ENCODE results near the gene CP.

CP gene

DNA sequence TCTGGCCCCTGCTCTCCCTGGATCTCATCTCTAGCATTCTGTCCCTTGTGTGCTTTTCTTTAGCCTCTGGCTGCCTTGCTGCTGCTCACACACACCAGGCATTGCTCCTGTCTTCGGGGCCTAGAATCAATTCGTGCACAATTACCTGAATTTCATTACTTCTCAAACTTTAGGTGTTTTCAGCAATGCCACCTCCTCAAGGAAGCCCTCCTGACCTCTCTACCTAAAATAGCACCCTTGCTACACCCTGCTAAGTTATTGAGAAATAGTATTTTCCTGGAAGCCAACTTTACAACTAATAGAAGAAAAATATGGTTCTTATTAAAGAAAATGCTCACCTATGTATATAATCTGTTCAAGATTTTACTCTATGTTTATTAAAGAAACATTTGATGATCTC, 40.4 kb downstream of the CP start:
- no peak overlapping the region for H3K4me3 ChIP-seq (ENCODE audit: low read depth, low read length)
- no peaks in the 10 kb centered on the region for H3K79me2 ChIP-seq (ENCODE audit: control insufficient read depth, insufficient read depth, low read length, unreplicated experiment)
- H3K27me3 ChIP-seq (ENCODE audit: insufficient read depth, low read length): no peaks in the 10 kb centered on the region
- no peak overlapping the region for H2AFZ ChIP-seq (ENCODE audit: low read length, unreplicated experiment)
- H3K27ac ChIP-seq (ENCODE audit: low read depth, low read length): peak overlapping the region; percentile 88; the same call in 1 of the 2 replicates
- H3K36me3 ChIP-seq (ENCODE audit: insufficient read depth, low read length): peaks cover 20% of the 10 kb centered on the region
- peaks cover 34% of the 10 kb centered on the region for H3K4me1 ChIP-seq (ENCODE audit: control insufficient read depth, insufficient read depth, low read length, unreplicated experiment)

DNA sequence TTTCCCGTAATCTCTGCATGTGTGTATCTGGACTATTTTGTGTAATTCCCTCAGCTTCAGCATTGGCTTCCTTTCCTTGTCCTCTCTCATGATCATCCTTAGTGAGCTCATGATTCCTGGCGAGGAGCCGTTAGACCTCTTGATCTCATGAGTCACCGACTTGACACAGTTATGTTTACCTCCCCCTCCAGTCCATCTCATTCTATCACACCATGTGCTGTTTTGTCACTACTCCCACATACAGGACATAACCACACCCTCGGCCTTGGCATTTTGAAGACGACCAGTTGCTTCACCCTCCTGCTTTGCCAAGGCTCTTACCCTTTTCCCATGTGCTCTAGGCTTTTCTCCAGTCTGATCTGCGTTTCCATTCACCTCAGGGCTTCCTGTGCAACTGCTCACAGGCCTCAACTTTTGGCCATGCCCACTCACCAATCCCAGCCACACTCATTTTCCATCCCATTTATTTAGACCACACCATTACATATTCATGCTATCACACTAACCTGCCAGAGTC, 41.5 kb downstream of the CP start:
- H3K4me3 ChIP-seq (ENCODE audit: low read depth, low read length): peak overlapping the region; percentile 7; the same call in 1 of the 2 replicates

DNA sequence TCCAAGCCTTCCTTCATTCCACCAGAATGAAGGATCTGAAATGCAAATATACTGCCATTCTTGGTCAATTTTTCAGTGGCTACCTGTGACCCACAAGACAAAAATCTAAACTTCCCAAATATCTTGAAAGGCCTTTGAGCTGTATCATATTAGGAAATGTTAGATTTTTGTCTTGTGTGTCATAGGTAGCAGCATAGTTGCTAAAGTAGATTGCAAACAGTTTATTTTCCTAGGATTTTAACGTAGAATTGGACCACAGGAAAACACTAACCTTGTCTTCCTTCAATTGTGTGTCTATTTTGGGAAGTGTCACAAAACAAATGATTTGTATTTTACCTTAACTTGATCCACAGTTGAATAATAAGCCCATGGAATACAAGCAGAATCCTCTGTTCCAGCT, 42.4 kb downstream of the CP start:
- Histone ChIP-seq H3K36me3 (ENCODE audit: insufficient read depth, low read length) (peaks cover 38% of the 10 kb centered on the region), H3K4me3 (ENCODE audit: low read depth, low read length) (no peak overlapping the region), H3K79me2 (ENCODE audit: control insufficient read depth, insufficient read depth, low read length, unreplicated experiment) (no peaks in the 10 kb centered on the region), H3K4me1 (ENCODE audit: control insufficient read depth, insufficient read depth, low read length, unreplicated experiment) (peaks cover 34% of the 10 kb centered on the region), H3K27me3 (ENCODE audit: insufficient read depth, low read length) (no peaks in the 10 kb centered on the region), H2AFZ (ENCODE audit: low read length, unreplicated experiment) (no peak overlapping the region), H3K27ac (ENCODE audit: low read depth, low read length) (peak overlapping the region; percentile 88)

More for the DNA sequence above, 41.5 kb downstream of the CP start:
- H2AFZ ChIP-seq (ENCODE audit: low read length, unreplicated experiment): peak overlapping the region; percentile 51
- H3K27me3 ChIP-seq (ENCODE audit: insufficient read depth, low read length): no peaks in the 10 kb centered on the region
- H3K79me2 ChIP-seq (ENCODE audit: control insufficient read depth, insufficient read depth, low read length, unreplicated experiment): no peaks in the 10 kb centered on the region
- peak overlapping the region; percentile 88 for H3K27ac ChIP-seq (ENCODE audit: low read depth, low read length)
- H3K36me3 ChIP-seq (ENCODE audit: insufficient read depth, low read length): peaks cover 29% of the 10 kb centered on the region
- H3K4me1 ChIP-seq (ENCODE audit: control insufficient read depth, insufficient read depth, low read length, unreplicated experiment): peaks cover 34% of the 10 kb centered on the region

DNA sequence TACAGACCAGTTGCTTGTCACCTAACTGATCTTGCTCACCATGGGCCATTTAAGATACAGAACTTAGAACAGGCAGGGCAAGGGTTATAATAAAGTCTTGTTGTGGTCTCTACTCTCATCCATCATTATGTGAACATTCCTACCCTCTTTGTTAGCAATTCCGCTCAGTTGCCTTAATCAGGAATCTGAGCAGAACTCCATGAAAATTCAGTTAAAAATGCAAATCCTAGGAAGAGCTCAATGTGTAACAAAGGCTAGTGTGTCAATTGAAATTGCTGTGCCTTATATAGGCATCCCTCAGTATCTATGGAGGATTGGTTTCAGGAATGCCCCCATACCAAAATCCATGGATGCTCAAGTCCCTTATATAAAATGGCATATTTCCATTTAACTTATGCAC, 44.5 kb downstream of the CP start:
- Histone ChIP-seq H2AFZ (ENCODE audit: low read length, unreplicated experiment) (no peak overlapping the region), H3K27me3 (ENCODE audit: insufficient read depth, low read length) (no peaks in the 10 kb centered on the region), H3K79me2 (ENCODE audit: control insufficient read depth, insufficient read depth, low read length, unreplicated experiment) (no peaks in the 10 kb centered on the region), H3K27ac (ENCODE audit: low read depth, low read length) (no peak overlapping the region), H3K4me1 (ENCODE audit: control insufficient read depth, insufficient read depth, low read length, unreplicated experiment) (peaks cover 34% of the 10 kb centered on the region), H3K4me3 (ENCODE audit: low read depth, low read length) (no peak overlapping the region), H3K36me3 (ENCODE audit: insufficient read depth, low read length) (peaks cover 52% of the 10 kb centered on the region)

DNA sequence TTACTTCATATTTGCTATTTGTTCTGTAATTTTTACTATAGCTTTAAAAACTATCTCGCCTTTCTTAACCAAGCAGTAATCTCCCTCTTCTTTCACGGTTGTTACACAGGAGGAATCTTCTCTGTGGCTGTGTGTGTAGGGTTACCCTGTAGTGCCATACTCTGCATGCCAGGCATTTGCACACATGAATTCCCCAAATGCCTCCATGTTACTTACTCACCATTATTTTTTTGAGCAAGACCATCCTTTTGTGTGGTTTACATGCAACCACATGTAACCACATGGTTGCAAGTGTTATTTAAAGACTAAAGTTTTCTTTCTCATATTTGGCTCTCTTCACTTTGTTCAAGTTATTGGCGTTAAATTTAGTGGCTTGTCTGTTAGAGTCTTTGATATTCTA, 46.7 kb downstream of the CP start:
- no peak overlapping the region for H2AFZ ChIP-seq (ENCODE audit: low read length, unreplicated experiment)
- no peaks in the 10 kb centered on the region for H3K27me3 ChIP-seq (ENCODE audit: insufficient read depth, low read length)
- peaks cover 19% of the 10 kb centered on the region for H3K4me1 ChIP-seq (ENCODE audit: control insufficient read depth, insufficient read depth, low read length, unreplicated experiment)
- H3K36me3 ChIP-seq (ENCODE audit: insufficient read depth, low read length): peaks cover 61% of the 10 kb centered on the region
- H3K27ac ChIP-seq (ENCODE audit: low read depth, low read length): no peak overlapping the region
- no peak overlapping the region for H3K4me3 ChIP-seq (ENCODE audit: low read depth, low read length)
- H3K79me2 ChIP-seq (ENCODE audit: control insufficient read depth, insufficient read depth, low read length, unreplicated experiment): no peaks in the 10 kb centered on the region

DNA sequence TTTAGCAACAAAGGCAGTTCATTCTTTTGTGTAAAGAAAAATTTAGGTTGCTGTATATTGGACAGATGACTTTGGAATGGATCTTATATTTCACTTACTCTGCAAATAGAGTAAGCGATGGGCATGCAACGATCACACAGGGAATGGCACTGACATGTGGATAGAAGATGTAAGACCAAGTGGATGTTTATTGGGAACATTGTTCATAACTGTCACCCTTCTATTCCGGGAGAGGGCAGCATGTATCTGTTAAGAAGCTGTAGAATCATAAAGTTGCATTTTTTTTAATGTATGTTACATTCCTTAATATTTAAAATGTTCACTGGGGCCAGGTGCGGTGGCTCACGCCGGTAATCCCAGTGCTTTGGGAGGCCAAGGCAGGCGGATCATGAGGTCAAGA, 51.0 kb downstream of the CP start:
- Histone ChIP-seq H3K4me3 (ENCODE audit: low read depth, low read length) (no peak overlapping the region), H3K79me2 (ENCODE audit: control insufficient read depth, insufficient read depth, low read length, unreplicated experiment) (no peaks in the 10 kb centered on the region), H3K27ac (ENCODE audit: low read depth, low read length) (no peak overlapping the region), H3K4me1 (ENCODE audit: control insufficient read depth, insufficient read depth, low read length, unreplicated experiment) (no peaks in the 10 kb centered on the region), H3K36me3 (ENCODE audit: insufficient read depth, low read length) (peaks cover 62% of the 10 kb centered on the region), H2AFZ (ENCODE audit: low read length, unreplicated experiment) (no peak overlapping the region), H3K27me3 (ENCODE audit: insufficient read depth, low read length) (no peaks in the 10 kb centered on the region)

GRCh38 chr3:149167898-149168297, 53.7 kb downstream of the CP start:
- H3K4me1 ChIP-seq (ENCODE audit: control insufficient read depth, insufficient read depth, low read length, unreplicated experiment): no peaks in the 10 kb centered on the region
- H3K27me3 ChIP-seq (ENCODE audit: insufficient read depth, low read length): no peaks in the 10 kb centered on the region
- H3K79me2 ChIP-seq (ENCODE audit: control insufficient read depth, insufficient read depth, low read length, unreplicated experiment): no peaks in the 10 kb centered on the region
- peaks cover 60% of the 10 kb centered on the region for H3K36me3 ChIP-seq (ENCODE audit: insufficient read depth, low read length)
- no peak overlapping the region for H2AFZ ChIP-seq (ENCODE audit: low read length, unreplicated experiment)
- no peak overlapping the region for H3K4me3 ChIP-seq (ENCODE audit: low read depth, low read length)
- no peak overlapping the region for H3K27ac ChIP-seq (ENCODE audit: low read depth, low read length)

GRCh38 chr3:149163066-149163465, 58.6 kb downstream of the CP start:
- Histone ChIP-seq H3K4me1 (ENCODE audit: control insufficient read depth, insufficient read depth, low read length, unreplicated experiment) (no peaks in the 10 kb centered on the region), H3K27me3 (ENCODE audit: insufficient read depth, low read length) (no peaks in the 10 kb centered on the region), H3K4me3 (ENCODE audit: low read depth, low read length) (no peak overlapping the region), H3K36me3 (ENCODE audit: insufficient read depth, low read length) (peaks cover 42% of the 10 kb centered on the region), H3K79me2 (ENCODE audit: control insufficient read depth, insufficient read depth, low read length, unreplicated experiment) (no peaks in the 10 kb centered on the region), H2AFZ (ENCODE audit: low read length, unreplicated experiment) (no peak overlapping the region), H3K27ac (ENCODE audit: low read depth, low read length) (no peak overlapping the region)

DNA sequence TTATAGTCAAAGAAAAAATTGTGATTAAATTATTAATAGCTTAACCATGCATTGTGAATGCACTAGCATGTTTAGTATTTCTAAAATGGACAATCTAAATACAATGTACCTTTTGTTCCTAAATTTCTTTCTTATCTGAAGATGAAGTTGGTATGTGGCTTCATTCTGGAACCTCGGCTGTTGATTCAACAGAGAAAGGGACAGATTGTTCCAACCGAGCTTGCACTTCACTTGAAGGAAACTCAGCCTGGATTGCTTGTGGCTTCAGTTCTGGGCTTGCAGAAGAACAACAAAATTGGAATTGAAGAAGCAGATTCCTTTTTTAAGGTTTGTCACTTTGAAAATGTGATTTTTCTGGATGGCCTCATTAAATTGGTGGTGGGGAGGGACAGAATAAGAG, 59.6 kb downstream of the CP start:
- no peaks in the 10 kb centered on the region for H3K27me3 ChIP-seq (ENCODE audit: insufficient read depth, low read length)
- no peak overlapping the region for H3K4me3 ChIP-seq (ENCODE audit: low read depth, low read length)
- no peaks in the 10 kb centered on the region for H3K4me1 ChIP-seq (ENCODE audit: control insufficient read depth, insufficient read depth, low read length, unreplicated experiment)
- no peak overlapping the region for H3K27ac ChIP-seq (ENCODE audit: low read depth, low read length)
- no peaks in the 10 kb centered on the region for H3K79me2 ChIP-seq (ENCODE audit: control insufficient read depth, insufficient read depth, low read length, unreplicated experiment)
- H3K36me3 ChIP-seq (ENCODE audit: insufficient read depth, low read length): peaks cover 38% of the 10 kb centered on the region
- no peak overlapping the region for H2AFZ ChIP-seq (ENCODE audit: low read length, unreplicated experiment)

- Histone ChIP-seq H3K4me1 (ENCODE audit: control insufficient read depth, insufficient read depth, low read length, unreplicated experiment) (no peaks in the 10 kb centered on the region), H3K79me2 (ENCODE audit: control insufficient read depth, insufficient read depth, low read length, unreplicated experiment) (no peaks in the 10 kb centered on the region), H3K27me3 (ENCODE audit: insufficient read depth, low read length) (no peaks in the 10 kb centered on the region), H3K36me3 (ENCODE audit: insufficient read depth, low read length) (peaks cover 32% of the 10 kb centered on the region), H2AFZ (ENCODE audit: low read length, unreplicated experiment) (no peak overlapping the region), H3K27ac (ENCODE audit: low read depth, low read length) (no peak overlapping the region), H3K4me3 (ENCODE audit: low read depth, low read length) (no peak overlapping the region)
Observed at GRCh38 chr3:149160754-149161300, 60.8 kb downstream of the CP start.

DNA sequence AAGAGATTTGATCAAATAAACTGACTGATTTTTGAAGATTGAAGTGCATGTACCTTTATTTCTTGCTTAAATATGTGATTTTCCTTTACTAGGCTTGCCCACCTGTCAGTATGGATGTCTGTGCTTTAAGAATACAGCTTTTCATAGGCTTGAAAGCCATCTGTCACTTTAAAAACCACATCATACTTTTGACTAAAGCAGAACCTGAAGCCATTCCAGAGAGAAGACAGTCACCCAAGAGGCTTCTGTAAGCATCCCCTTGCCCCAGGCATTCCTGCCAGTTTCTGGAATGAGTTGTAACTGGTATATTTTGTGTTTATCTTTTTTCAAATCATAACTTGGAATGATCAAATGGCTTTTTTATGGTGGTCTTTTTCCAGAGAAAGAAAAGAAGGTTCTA, 68.2 kb downstream of the CP start:
- H3K27ac ChIP-seq (ENCODE audit: low read depth, low read length): no peak overlapping the region
- peaks cover 28% of the 10 kb centered on the region for H3K36me3 ChIP-seq (ENCODE audit: insufficient read depth, low read length)
- H3K4me3 ChIP-seq (ENCODE audit: low read depth, low read length): no peak overlapping the region

More for the DNA sequence above, 68.2 kb downstream of the CP start:
- peaks cover 18% of the 10 kb centered on the region for H3K4me1 ChIP-seq (ENCODE audit: control insufficient read depth, insufficient read depth, low read length, unreplicated experiment)
- H3K27me3 ChIP-seq (ENCODE audit: insufficient read depth, low read length): no peaks in the 10 kb centered on the region
- H2AFZ ChIP-seq (ENCODE audit: low read length, unreplicated experiment): no peak overlapping the region
- H3K79me2 ChIP-seq (ENCODE audit: control insufficient read depth, insufficient read depth, low read length, unreplicated experiment): no peaks in the 10 kb centered on the region
